CD4-positive, alpha-beta T cell treated with Interleukin-4 for 1 hour (primary cell): ENCODE results near the gene BMS1.
A peak's percentile ranks its signal among the peaks of the same experiment; 100 is the strongest.
"Not testable (repeated sequence)": the region's sequence is repeated elsewhere in the genome, so short reads cannot be mapped to it uniquely, and the experiment has no call there.

ENCODE experiments used
- DNase-seq, 2 donors: peaks; one replicate each; pipeline ENCODE4 v3.0.0-alpha.2; 2020 to 2022

BMS1 gene, protein sequence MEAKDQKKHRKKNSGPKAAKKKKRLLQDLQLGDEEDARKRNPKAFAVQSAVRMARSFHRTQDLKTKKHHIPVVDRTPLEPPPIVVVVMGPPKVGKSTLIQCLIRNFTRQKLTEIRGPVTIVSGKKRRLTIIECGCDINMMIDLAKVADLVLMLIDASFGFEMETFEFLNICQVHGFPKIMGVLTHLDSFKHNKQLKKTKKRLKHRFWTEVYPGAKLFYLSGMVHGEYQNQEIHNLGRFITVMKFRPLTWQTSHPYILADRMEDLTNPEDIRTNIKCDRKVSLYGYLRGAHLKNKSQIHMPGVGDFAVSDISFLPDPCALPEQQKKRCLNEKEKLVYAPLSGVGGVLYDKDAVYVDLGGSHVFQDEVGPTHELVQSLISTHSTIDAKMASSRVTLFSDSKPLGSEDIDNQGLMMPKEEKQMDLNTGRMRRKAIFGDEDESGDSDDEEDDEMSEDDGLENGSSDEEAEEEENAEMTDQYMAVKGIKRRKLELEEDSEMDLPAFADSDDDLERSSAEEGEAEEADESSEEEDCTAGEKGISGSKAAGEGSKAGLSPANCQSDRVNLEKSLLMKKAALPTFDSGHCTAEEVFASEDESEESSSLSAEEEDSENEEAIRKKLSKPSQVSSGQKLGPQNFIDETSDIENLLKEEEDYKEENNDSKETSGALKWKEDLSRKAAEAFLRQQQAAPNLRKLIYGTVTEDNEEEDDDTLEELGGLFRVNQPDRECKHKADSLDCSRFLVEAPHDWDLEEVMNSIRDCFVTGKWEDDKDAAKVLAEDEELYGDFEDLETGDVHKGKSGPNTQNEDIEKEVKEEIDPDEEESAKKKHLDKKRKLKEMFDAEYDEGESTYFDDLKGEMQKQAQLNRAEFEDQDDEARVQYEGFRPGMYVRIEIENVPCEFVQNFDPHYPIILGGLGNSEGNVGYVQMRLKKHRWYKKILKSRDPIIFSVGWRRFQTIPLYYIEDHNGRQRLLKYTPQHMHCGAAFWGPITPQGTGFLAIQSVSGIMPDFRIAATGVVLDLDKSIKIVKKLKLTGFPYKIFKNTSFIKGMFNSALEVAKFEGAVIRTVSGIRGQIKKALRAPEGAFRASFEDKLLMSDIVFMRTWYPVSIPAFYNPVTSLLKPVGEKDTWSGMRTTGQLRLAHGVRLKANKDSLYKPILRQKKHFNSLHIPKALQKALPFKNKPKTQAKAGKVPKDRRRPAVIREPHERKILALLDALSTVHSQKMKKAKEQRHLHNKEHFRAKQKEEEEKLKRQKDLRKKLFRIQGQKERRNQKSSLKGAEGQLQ

DNA sequence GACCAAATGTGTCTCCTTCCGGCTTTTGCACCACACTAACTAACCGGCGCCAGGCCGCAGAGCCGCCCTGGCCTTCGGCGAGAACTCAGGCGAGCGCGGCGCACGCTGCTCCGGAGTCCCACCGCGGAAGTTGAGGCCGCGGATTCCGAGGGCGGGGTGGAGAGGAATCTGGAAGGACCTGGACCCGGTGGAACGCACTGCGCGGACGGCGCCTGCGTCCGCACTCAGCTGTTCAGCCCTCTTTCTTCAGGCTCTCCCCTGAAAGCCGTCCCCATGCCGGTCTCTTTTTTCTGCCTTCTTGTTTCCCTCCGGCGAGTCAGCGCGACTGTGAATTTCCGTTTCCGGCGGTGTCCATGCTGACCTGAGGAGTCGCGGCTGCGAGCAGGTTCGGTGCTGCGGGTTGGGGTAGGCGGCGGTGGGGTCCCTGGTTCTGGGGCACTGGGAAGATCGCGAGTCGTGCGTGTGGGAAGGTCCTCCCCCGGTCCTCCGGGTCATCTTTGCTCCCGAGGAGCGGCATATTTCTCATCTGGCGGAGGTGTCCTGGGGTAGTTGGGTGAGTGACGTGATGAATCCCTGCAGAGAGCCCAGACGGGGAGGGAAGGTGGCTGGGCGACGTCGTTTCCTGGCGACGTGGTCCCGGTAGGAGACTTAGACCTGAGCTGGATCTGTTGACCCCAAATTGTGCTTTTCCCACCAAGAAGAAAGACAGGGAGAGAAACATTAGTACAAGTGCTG is at the start of gene BMS1:
Gene BMS1, plus strand, starts transcription at position 350 of the 735 bp plus-strand sequence. CDS start 1,600 bp downstream, outside the sequence.
- DNase-seq = peak; percentile 89 to 92

DNA sequence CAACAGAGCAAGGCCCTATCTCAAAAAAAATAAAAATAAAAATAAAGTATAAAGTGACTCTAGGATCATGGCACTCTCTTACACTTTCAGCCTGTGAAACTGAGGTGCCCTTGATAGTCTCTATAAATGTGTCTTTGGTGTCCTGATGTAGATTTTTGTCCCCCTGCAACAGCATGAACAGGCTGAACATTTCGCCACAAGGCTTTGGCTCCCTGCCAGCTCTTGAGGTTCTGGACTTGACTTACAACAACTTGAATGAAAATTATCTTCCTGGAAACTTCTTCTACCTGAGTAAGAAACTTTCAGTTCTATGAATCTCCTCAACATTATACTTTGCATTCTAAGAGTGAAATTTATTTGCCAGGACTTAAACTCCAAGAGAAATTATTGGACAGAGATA is 48.1 kb upstream of the BMS1 start:
- no peak for DNase-seq

- DNase-seq = no peak
These were observed 43.9 kb upstream of the BMS1 start for GRCh38 chr10:42738679-42739078.

DNA sequence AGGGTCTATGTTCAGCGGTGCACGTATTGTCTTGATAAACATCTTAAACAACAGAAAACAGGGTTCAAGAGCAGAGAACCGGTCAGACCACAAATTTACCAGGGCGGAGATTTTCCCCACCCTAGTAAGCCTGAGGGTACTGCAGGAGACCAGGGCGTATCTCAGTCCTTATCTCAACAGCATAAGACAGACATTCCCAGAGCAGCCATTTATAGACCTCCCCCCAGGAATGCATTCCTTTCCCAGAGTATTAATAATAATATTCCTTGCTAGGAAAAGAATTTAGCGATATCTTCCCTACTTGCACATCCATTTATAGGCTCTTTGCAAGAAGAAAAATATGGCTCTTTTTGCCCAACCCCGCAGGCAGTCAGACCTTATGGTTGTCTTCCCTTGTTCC is 41.1 kb upstream of the BMS1 start:
- DNase-seq = not testable (repeated sequence)

- no peak for DNase-seq
These were observed 38.9 kb upstream of the BMS1 start for GRCh38 chr10:42743697-42744096.

GRCh38 chr10:42744134-42744701 is 38.4 kb upstream of the BMS1 start:
- DNase-seq = no peak

DNA sequence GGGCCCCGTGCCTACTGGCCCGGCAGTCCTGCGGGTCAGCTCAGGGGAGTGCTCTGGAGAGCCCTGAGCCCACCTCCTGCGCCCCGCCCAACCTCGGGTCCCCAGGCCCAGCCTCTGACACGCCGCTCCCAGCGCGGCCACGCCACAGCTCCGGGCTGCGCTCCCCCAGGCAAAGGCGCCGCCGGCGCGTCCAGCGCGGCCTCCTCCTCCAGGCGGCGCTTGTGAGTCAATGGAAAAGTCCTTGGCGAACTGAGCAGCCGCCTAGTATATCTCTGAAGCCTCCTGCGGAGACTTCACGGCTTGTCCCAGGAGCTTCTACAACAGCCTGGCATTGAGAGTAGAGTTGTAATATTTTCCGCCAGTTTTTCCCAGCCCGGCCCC is 29.5 kb upstream of the BMS1 start:
- peak; percentile 43 to 60 for DNase-seq

DNA sequence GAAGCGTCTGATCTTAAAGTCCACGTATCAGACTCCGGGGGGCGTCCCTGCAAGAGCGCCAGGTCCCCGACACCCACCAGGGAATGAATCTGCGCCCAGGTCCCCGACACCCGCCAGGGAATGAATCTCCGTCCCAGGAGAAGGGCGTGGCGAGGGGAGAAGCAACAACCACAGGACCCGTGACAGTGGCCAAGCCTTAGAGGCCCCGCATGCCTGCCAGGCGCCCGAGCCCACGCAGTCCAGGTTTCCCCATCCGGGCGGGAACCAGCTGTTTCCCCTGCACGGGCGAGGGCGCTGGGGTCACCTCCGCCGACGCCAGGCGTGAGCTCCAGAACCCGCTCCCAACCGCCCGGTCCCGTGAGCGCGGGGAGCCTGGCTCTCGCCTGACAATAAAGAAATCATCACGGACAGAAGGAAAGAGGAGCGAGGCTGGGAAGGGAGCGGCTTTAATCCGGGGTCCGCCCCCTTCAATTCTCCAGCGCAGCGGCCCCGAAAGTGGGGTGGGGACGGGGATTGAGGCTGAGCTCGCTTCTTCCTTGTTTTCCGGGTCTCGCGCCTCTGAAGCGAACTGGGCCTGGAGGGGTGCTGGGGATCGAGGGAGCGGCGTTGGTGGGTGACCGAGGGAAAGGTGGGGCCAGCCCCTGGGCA is 29.0 kb upstream of the BMS1 start:
- no peak for DNase-seq

- DNase-seq = peak; percentile 13 to 31
These were observed 28.2 kb upstream of the BMS1 start for GRCh38 chr10:42754155-42755027.

GRCh38 chr10:42755028-42755451 is 27.6 kb upstream of the BMS1 start:
- DNase-seq = no peak

- DNase-seq = no peak
These were observed 27.0 kb upstream of the BMS1 start for GRCh38 chr10:42755556-42756093.

DNA sequence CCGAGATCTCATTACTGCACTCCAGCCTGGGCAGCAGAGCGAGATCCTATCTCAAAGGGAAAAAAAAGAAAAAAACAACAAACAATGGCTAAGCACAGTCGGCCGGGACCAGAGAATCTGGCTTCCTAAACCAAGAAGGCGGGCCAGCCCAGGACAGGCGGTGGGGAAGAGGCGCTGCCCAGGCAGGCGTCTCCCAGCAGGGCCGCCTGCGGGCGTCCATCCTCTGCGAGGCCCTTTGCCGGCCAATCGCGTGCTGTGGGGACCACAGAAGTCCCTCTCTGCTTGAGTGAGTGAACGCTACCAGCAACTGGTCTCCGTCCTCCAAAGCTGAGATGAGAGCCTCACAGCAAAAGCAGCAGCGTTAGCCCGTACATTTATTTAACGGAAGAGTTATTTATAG is 14.7 kb upstream of the BMS1 start:
- no peak for DNase-seq

- no peak for DNase-seq
These were observed 13.9 kb upstream of the BMS1 start for GRCh38 chr10:42768581-42769152.

GRCh38 chr10:42769173-42769572 is 13.4 kb upstream of the BMS1 start:
- DNase-seq = no peak

- no peak for DNase-seq
These were observed 12.9 kb upstream of the BMS1 start for GRCh38 chr10:42769673-42770072.

DNA sequence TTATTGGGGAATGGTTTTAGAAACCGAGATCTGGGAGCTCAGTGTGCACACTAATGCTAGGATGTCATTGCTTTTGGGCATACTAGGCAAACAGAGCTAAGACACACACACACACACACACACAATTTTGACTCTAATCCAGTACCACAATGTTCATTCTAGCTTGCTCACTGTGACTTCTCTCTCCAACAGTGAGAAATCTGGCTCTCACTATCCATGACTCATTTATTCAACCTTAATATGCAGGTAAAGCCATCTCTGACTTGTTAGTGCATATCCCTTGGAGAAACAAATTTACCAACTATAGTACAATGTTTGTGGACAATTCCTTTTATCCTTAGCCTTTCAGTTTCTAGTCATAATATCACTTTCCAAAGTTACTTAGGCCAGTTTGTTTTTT is 5.9 kb upstream of the BMS1 start:
- no peak for DNase-seq

DNA sequence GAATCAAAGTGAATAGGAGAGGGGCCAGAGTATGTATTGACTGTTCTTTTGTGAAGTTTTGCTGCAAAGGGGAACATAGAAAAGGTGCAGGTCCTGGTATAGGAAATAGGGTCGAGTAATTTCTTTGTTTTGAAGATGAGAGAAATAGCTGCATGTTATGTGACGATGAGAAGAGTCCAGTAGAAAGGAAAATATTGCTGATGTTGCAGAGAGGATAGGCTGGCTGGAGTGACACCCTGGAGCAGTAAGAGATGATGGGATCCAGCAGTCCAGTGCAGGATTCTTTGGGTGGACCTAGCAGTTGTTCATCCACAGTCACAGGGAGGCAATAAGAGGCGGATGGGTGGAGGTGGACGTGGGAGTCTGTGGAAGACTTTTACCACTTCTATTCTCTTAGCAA is 2.1 kb upstream of the BMS1 start:
- DNase-seq = no peak

DNA sequence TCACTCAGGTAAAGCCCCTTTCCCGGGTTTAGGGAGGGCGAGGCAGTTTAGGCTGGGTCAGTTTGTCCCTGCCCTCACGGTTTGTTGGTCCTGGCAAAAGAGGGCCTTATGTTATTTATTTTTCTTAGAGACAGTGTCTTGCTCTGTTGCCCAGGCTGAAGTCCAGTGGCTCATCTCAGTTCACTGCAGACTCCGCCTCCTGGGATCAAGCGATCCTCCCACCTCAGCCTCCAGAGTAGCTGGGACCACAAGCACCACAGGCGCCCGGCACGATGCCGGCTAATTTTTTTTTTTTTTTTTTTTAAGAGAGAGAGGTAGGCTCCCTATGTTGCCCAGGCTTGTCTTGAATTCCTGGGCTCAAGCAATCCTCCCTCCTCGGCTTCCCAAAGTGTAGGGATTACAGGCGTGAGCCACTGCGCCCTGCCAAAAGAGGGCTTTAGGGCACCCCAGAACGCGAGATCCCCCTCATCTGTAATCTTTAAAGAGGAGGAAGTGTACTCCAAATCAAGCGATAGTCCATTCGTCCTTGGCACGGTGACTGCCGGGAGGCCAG is 626 bp upstream of the BMS1 start:
- DNase-seq = no peak

- no peak for DNase-seq
These were observed 570 bp downstream of the BMS1 start for GRCh38 chr10:42783181-42783549.

DNA sequence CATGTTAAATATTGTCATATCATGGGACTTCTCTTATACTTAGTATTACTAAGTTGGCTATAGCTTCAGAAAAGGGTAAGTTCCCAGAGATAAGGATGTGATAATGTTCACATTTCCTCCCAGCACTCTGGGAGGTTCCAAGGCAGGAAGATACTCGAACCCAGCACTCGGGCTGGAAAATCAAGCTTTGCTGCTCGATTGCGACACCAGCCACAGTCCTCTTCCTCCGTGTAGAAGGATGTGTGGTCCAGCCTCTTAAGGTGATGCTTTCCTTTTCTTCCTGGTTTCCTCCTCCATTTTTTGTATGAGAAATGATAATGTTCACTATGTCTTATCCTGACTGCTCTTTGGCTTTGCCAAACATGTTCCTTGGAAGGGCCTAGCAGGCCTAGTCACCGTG is 3.2 kb downstream of the BMS1 start:
- no peak for DNase-seq
